ENCODE measurements around the gene WBP1L. TPM values are rescaled to one million over a fixed set of nuclear protein-coding genes. Genes with fewer than 3 reads are reported as not detected.
"Not testable (repeated sequence)": the region's sequence is repeated elsewhere in the genome, so short reads cannot be mapped to it uniquely, and the experiment has no call there.

Gene WBP1L
- total and polyA plus RNA-seq, 8 donors, result 15.1 to 140 (median 30.5) TPM

- Histone ChIP-seq H3K36me3 (no peaks in the 10 kb centered on the region), H3K4me1 (peaks cover 0 to 18% (median 11%) of the 10 kb centered on the region in 4 donors), H3K27ac (no peak within 1 kb of the TSS), H3K9me3 (peaks cover 4 to 14% (median 9%) of the 10 kb centered on the region in 4 donors), H3K27me3 (no peaks in the 10 kb centered on the region), H3K4me3 (no peak within 1 kb of the TSS)
- no peak for TF ChIP-seq CTCF (IDR thresholded peaks at IDR 0.05)
- TF ChIP-seq POLR2A (IDR thresholded peaks at IDR 0.05), result no peak
- TF ChIP-seq POLR2AphosphoS5 (IDR thresholded peaks at IDR 0.05), result no peak
- no peak for TF ChIP-seq EP300 (IDR thresholded peaks at IDR 0.05)
- intact Hi-C loops (cut with DNase I; ENCODE audit: low total_unique reads), result loop anchor here (5.0 to 10.0 kb wide), 2 partner anchors 65 to 238 kb away; no protein-coding TSS in a partner anchor
- DNase-seq, result peak; percentile 50 to 76
- 25 to 50% (median 44%) methylated on average over 5 of the region's 5 CpGs for WGBS, 5 donors
Measured at GRCh38 chr10:102837230-102837721, 93.5 kb downstream of the WBP1L start, which contains the start of gene CYP17A1. CYP17A1 (minus strand) TSS chr10:102837413; CDS start chr10:102837361, 52 bp downstream.

- H3K4me3 ChIP-seq, H3K27ac ChIP-seq, H3K36me3 ChIP-seq, DNase-seq, H3K27me3 ChIP-seq: not testable (repeated sequence)
- 55 to 69% (median 64%) methylated on average over 9 of the region's 9 CpGs for WGBS, 5 donors
- peaks cover 4 to 14% (median 9%) of the 10 kb centered on the region in 4 donors for H3K9me3 ChIP-seq
- peaks cover 0 to 18% (median 11%) of the 10 kb centered on the region in 4 donors for H3K4me1 ChIP-seq
- intact Hi-C loops (cut with DNase I; ENCODE audit: low total_unique reads), result loop anchor here (5.0 to 10.0 kb wide), 2 partner anchors 64 to 236 kb away; no protein-coding TSS in a partner anchor
Measured at GRCh38 chr10:102838276-102838927, 94.7 kb downstream of the WBP1L start.

GRCh38 chr10:102841827-102842345, 98.1 kb downstream of the WBP1L start:
- Histone ChIP-seq H3K9me3 (peaks cover 4 to 21% (median 9%) of the 10 kb centered on the region in 4 donors), H3K27me3 (no peaks in the 10 kb centered on the region), H3K4me3 (no peak overlapping the region), H3K36me3 (no peaks in the 10 kb centered on the region), H3K4me1 (peaks cover 0 to 10% (median 6%) of the 10 kb centered on the region in 4 donors), H3K27ac (no peak overlapping the region)
- intact Hi-C loops (cut with DNase I; ENCODE audit: low total_unique reads), result no loop called here
- 49 to 74% (median 64%) methylated on average over 11 of the region's 11 CpGs for WGBS, 5 donors
- no peak for TF ChIP-seq EP300 (IDR thresholded peaks at IDR 0.05)
- TF ChIP-seq POLR2A (IDR thresholded peaks at IDR 0.05), result no peak
- no peak for TF ChIP-seq CTCF (IDR thresholded peaks at IDR 0.05)
- no peak for TF ChIP-seq POLR2AphosphoS5 (IDR thresholded peaks at IDR 0.05)
- no peak for DNase-seq

- peaks cover 2 to 15% (median 5%) of the 10 kb centered on the region in 4 donors for H3K9me3 ChIP-seq
- intact Hi-C loops (cut with DNase I; ENCODE audit: low total_unique reads); H3K36me3 ChIP-seq; H3K4me1 ChIP-seq; H3K27ac ChIP-seq; DNase-seq; H3K4me3 ChIP-seq; H3K27me3 ChIP-seq: not testable (repeated sequence)
- 54 to 71% (median 65%) methylated on average over 8 of the region's 8 CpGs for whole genome bisulfite sequencing, 5 donors
Measured at GRCh38 chr10:102843139-102843538, 99.4 kb downstream of the WBP1L start.

GRCh38 chr10:102844190-102844776, 100.5 kb downstream of the WBP1L start:
- H3K36me3 ChIP-seq; H3K27me3 ChIP-seq; H3K4me1 ChIP-seq; DNase-seq; H3K27ac ChIP-seq; H3K4me3 ChIP-seq; intact Hi-C loops (cut with DNase I; ENCODE audit: low total_unique reads); H3K9me3 ChIP-seq: not testable (repeated sequence)
- WGBS, 5 donors, result 83 to 91% (median 86%) methylated on average over 6 of the region's 6 CpGs

Measured in stomach (tissue), 9 donors.